DND-41 (cell line): ENCODE results near the gene PLCL1.
"Not testable (repeated sequence)": the region's sequence is repeated elsewhere in the genome, so short reads cannot be mapped to it uniquely, and the experiment has no call there.

Experiments
- ATAC-seq: fragments of 200-7000 bp; cut with Tn5 transposase; 3 replicates; pipeline ENCODE4 v1.9.1; 2021; ENCODE audit warnings: low read depth; ENCODE audit not compliant: insufficient read depth
- DNase-seq: peaks from one replicate; pipeline ENCODE4 v3.0.0-alpha.2; 2020
- H2AFZ ChIP-seq: 2 replicates; pipeline ENCODE4 v1.6.0; 2012; ENCODE audit warnings: low read depth, low read length
- H3K27ac ChIP-seq: 2 replicates; pipeline ENCODE4 v1.5.1; 2012; ENCODE audit warnings: low read length, inconsistent platforms
- H3K27me3 ChIP-seq: fragments of 200-600 bp; sonication (generic); 2 replicates; pipeline ENCODE4 v1.6.0; 2012; ENCODE audit warnings: low read length, mild to moderate bottlenecking, inconsistent platforms; ENCODE audit not compliant: insufficient read depth, poor library complexity
- H3K36me3 ChIP-seq: 2 replicates; pipeline ENCODE4 v1.5.1; 2012; ENCODE audit warnings: low read length, inconsistent platforms; ENCODE audit not compliant: insufficient read depth
- H3K4me1 ChIP-seq: 2 replicates; pipeline ENCODE4 v1.5.1; 2012; ENCODE audit warnings: mild to moderate bottlenecking, low read length; ENCODE audit not compliant: insufficient read depth
- H3K4me2 ChIP-seq: 2 replicates; pipeline ENCODE4 v1.6.0; 2012; ENCODE audit warnings: mild to moderate bottlenecking, moderate library complexity, low read length, inconsistent platforms; ENCODE audit not compliant: insufficient read depth
- H3K4me3 ChIP-seq, 2 experiments: fragments of 200-600 bp in 1 of 2; shearing (Covaris generic) in 1 of 2; 2 replicates each; pipeline ENCODE4 v1.5.1; 2012 to 2016; ENCODE audit warnings: inconsistent platforms in 2 of 2, low read length in 2 of 2, mild to moderate bottlenecking in 2 of 2, low read depth in 1 of 2, moderate library complexity in 1 of 2
- H3K79me2 ChIP-seq: 2 replicates; pipeline ENCODE4 v1.6.0; 2012; ENCODE audit warnings: low read length, inconsistent platforms; ENCODE audit not compliant: insufficient read depth
- H3K9ac ChIP-seq: 2 replicates; pipeline ENCODE4 v1.6.0; 2012; ENCODE audit warnings: low read depth, mild to moderate bottlenecking, inconsistent platforms, low read length, moderate library complexity
- H3K9me3 ChIP-seq: 2 replicates; pipeline ENCODE4 v1.5.1; 2012; ENCODE audit warnings: low read length, moderate library complexity, mild to moderate bottlenecking, inconsistent platforms; ENCODE audit not compliant: insufficient read depth, severe bottlenecking
- H4K20me1 ChIP-seq: 2 replicates; pipeline ENCODE4 v1.6.0; 2012; ENCODE audit warnings: low read length; ENCODE audit not compliant: insufficient read depth
- CTCF ChIP-seq: IDR thresholded peaks from 2 replicates; pipeline ENCODE4 v1.5.1; 2012; ENCODE audit warnings: borderline replicate concordance, low read length, moderate library complexity, mild to moderate bottlenecking; ENCODE audit not compliant: poor library complexity, severe bottlenecking; ENCODE audit errors: extremely low read depth
- EZH2 ChIP-seq: IDR thresholded peaks from 3 replicates; pipeline ENCODE4 v1.6.1; 2012; ENCODE audit warnings: borderline replicate concordance, low read depth, mild to moderate bottlenecking, moderate library complexity, low read length, inconsistent platforms; ENCODE audit not compliant: severe bottlenecking

The PLCL1 gene

GRCh38 chr2:197821550-197822289 is 17.3 kb downstream of the PLCL1 start:
- Histone ChIP-seq H3K36me3 (no peaks in the 10 kb centered on the region), H3K27ac (no peak overlapping the region), H3K79me2 (no peaks in the 10 kb centered on the region), H3K27me3 (no peaks in the 10 kb centered on the region), H3K4me2 (no peak overlapping the region), H2AFZ (no peak overlapping the region), H4K20me1 (no peaks in the 10 kb centered on the region), H3K9ac (no peak overlapping the region), H3K4me1 (no peaks in the 10 kb centered on the region), H3K9me3 (no peaks in the 10 kb centered on the region), H3K4me3 (no peak overlapping the region)
- no peak for DNase-seq
- no peak for ATAC-seq
- TF ChIP-seq EZH2 (no peak), CTCF (no peak)

- TF ChIP-seq EZH2 (no peak), CTCF (no peak)
These were observed 17.9 kb downstream of the PLCL1 start for GRCh38 chr2:197822333-197822732.

GRCh38 chr2:197827618-197828017 is 23.2 kb downstream of the PLCL1 start:
- Histone ChIP-seq H3K27me3 (no peaks in the 10 kb centered on the region), H3K9me3 (no peaks in the 10 kb centered on the region), H3K36me3 (no peaks in the 10 kb centered on the region), H4K20me1 (no peaks in the 10 kb centered on the region), H2AFZ (no peak overlapping the region), H3K27ac (no peak overlapping the region), H3K9ac (no peak overlapping the region), H3K4me1 (no peaks in the 10 kb centered on the region), H3K79me2 (no peaks in the 10 kb centered on the region), H3K4me2 (no peak overlapping the region), H3K4me3 (no peak overlapping the region)
- ATAC-seq (no peak), DNase-seq (no peak)
- no peak for TF ChIP-seq EZH2

More at GRCh38 chr2:197822333-197822732, 17.9 kb downstream of the PLCL1 start:
- no peak for ATAC-seq
- Histone ChIP-seq H3K79me2 (no peaks in the 10 kb centered on the region), H3K36me3 (no peaks in the 10 kb centered on the region), H3K9ac (no peak overlapping the region), H3K4me3 (no peak overlapping the region), H3K27me3 (no peaks in the 10 kb centered on the region), H3K27ac (no peak overlapping the region), H4K20me1 (no peaks in the 10 kb centered on the region), H3K9me3 (no peaks in the 10 kb centered on the region), H3K4me2 (no peak overlapping the region), H2AFZ (no peak overlapping the region), H3K4me1 (no peaks in the 10 kb centered on the region)
- no peak for DNase-seq

GRCh38 chr2:197828464-197829135 is 24.2 kb downstream of the PLCL1 start:
- Histone ChIP-seq H4K20me1 (no peaks in the 10 kb centered on the region), H3K27ac (no peak overlapping the region), H3K4me2 (no peak overlapping the region), H3K27me3 (no peaks in the 10 kb centered on the region), H3K36me3 (no peaks in the 10 kb centered on the region), H2AFZ (no peak overlapping the region), H3K9me3 (no peaks in the 10 kb centered on the region), H3K79me2 (no peaks in the 10 kb centered on the region), H3K9ac (no peak overlapping the region), H3K4me3 (no peak overlapping the region), H3K4me1 (no peaks in the 10 kb centered on the region)
- ATAC-seq (no peak), DNase-seq (no peak)
- no peak for TF ChIP-seq EZH2
- TF ChIP-seq CTCF, result no peak

- not testable (repeated sequence) for H3K27me3 ChIP-seq, H3K36me3 ChIP-seq, H3K4me3 ChIP-seq, H2AFZ ChIP-seq, H3K9me3 ChIP-seq, DNase-seq, H4K20me1 ChIP-seq, ATAC-seq, H3K27ac ChIP-seq, H3K4me2 ChIP-seq, H3K9ac ChIP-seq, H3K79me2 ChIP-seq
- H3K4me1 ChIP-seq, result peaks cover 23% of the 10 kb centered on the region
These were observed 30.4 kb downstream of the PLCL1 start for GRCh38 chr2:197834771-197835170.
